Trophoblast cell (in vitro differentiated cells and primary cell): ENCODE data around the gene CERS1.

Experiments used
- DNase-seq, 2 donors: peaks; one replicate each; pipeline ENCODE4 v3.0.0-alpha.2; 2016
- H2AFZ ChIP-seq: 2 replicates; pipeline ENCODE4 v1.6.1; 2013; ENCODE audit warnings: low read length, moderate library complexity, mild to moderate bottlenecking; ENCODE audit not compliant: insufficient read depth, poor library complexity
- H2AK5ac ChIP-seq: 2 replicates; pipeline ENCODE4 v1.6.1; 2013; ENCODE audit warnings: mild to moderate bottlenecking, low read length
- H2BK120ac ChIP-seq: 2 replicates; pipeline ENCODE4 v1.6.1; 2013; ENCODE audit warnings: low read length, mild to moderate bottlenecking, moderate library complexity; ENCODE audit not compliant: insufficient read depth, poor library complexity
- H2BK12ac ChIP-seq: 2 replicates; pipeline ENCODE4 v1.6.1; 2013; ENCODE audit warnings: mild to moderate bottlenecking, low read length, moderate library complexity
- H2BK5ac ChIP-seq: 2 replicates; pipeline ENCODE4 v1.6.1; 2013; ENCODE audit warnings: low read length, low read depth, moderate library complexity, mild to moderate bottlenecking; ENCODE audit not compliant: poor library complexity
- H3K14ac ChIP-seq: 2 replicates; pipeline ENCODE4 v1.6.1; 2013; ENCODE audit warnings: mild to moderate bottlenecking, low read length
- H3K18ac ChIP-seq: 2 replicates; pipeline ENCODE4 v1.6.1; 2013; ENCODE audit warnings: mild to moderate bottlenecking, low read length
- H3K23ac ChIP-seq: 2 replicates; pipeline ENCODE4 v1.6.1; 2013; ENCODE audit warnings: low read length
- H3K27ac ChIP-seq: 2 replicates; pipeline ENCODE4 v1.5.1; 2013; ENCODE audit warnings: low read depth, mild to moderate bottlenecking, inconsistent platforms, low read length, moderate library complexity
- H3K27me3 ChIP-seq: 2 replicates; pipeline ENCODE4 v1.6.1; 2013; ENCODE audit warnings: inconsistent platforms, mild to moderate bottlenecking, low read length, moderate library complexity; ENCODE audit not compliant: insufficient read depth
- H3K36me3 ChIP-seq, 2 experiments: 1 replicate in 1 of 2; 2 replicates in 1 of 2; pipeline ENCODE4 v1.6.1; 2013; ENCODE audit warnings: low read length in 2 of 2, mild to moderate bottlenecking in 2 of 2, moderate library complexity in 1 of 2; ENCODE audit not compliant: insufficient read depth in 2 of 2, control insufficient read depth in 1 of 2
- H3K4ac ChIP-seq: 2 replicates; pipeline ENCODE4 v1.6.1; 2013; ENCODE audit warnings: low read depth, mild to moderate bottlenecking, low read length, moderate library complexity
- H3K4me1 ChIP-seq, 2 experiments: 1 replicate in 1 of 2; 2 replicates in 1 of 2; pipeline ENCODE4 v1.6.1; 2013; ENCODE audit warnings: low read length in 2 of 2, mild to moderate bottlenecking in 2 of 2, moderate library complexity in 1 of 2; ENCODE audit not compliant: insufficient read depth in 2 of 2, control insufficient read depth in 1 of 2
- H3K4me2 ChIP-seq: 2 replicates; pipeline ENCODE4 v1.6.1; 2013; ENCODE audit warnings: inconsistent platforms, mild to moderate bottlenecking, low read length, moderate library complexity
- H3K4me3 ChIP-seq: 2 replicates; pipeline ENCODE4 v1.5.1; 2013; ENCODE audit warnings: mild to moderate bottlenecking, low read depth, low read length, inconsistent platforms
- H3K79me1 ChIP-seq: one replicate; pipeline ENCODE4 v1.6.1; 2013; ENCODE audit warnings: low read length
- H3K79me2 ChIP-seq: 2 replicates; pipeline ENCODE4 v1.6.1; 2013; ENCODE audit warnings: low read length, mild to moderate bottlenecking; ENCODE audit not compliant: control insufficient read depth, insufficient read depth, poor library complexity
- H3K9ac ChIP-seq: 2 replicates; pipeline ENCODE4 v1.6.1; 2013; ENCODE audit warnings: mild to moderate bottlenecking, low read length
- H3K9me3 ChIP-seq: 2 replicates; pipeline ENCODE4 v1.6.1; 2013; ENCODE audit warnings: low read depth, mild to moderate bottlenecking, control low read depth, inconsistent platforms, low read length; ENCODE audit not compliant: insufficient read depth
- H4K12ac ChIP-seq: 2 replicates; pipeline ENCODE4 v1.6.1; 2013; ENCODE audit warnings: low read depth, mild to moderate bottlenecking, low read length, moderate library complexity
- H4K8ac ChIP-seq: 2 replicates; pipeline ENCODE4 v1.6.1; 2013; ENCODE audit warnings: low read depth, mild to moderate bottlenecking, low read length, moderate library complexity
- H4K91ac ChIP-seq: one replicate; pipeline ENCODE4 v1.6.1; 2013; ENCODE audit warnings: low read depth, mild to moderate bottlenecking, low read length, moderate library complexity
- WGBS: extraction: QIAGEN DNeasy Blood & Tissue Kit; methylation state at CpG from one replicate; pipeline ENCODE4 v1.1.7; 2013; ENCODE audit warnings: missing lambda C conversion rate; ENCODE audit not compliant: insufficient read length, insufficient coverage; ENCODE audit errors: extremely low coverage; 5-methylcytosine and 5-hydroxymethylcytosine counted together

The CERS1 gene

GRCh38 chr19:18858906-18859646, 36.9 kb downstream of the CERS1 start:
- Histone ChIP-seq H4K8ac (no peak overlapping the region), H3K27me3 (no peaks in the 10 kb centered on the region), H4K91ac (no peak overlapping the region), H2BK12ac (no peak overlapping the region), H3K9ac (no peak overlapping the region), H2AFZ (no peak overlapping the region), H3K79me1 (no peaks in the 10 kb centered on the region), H3K4me2 (no peak overlapping the region), H2BK5ac (no peak overlapping the region), H3K9me3 (peaks cover 2% of the 10 kb centered on the region), H3K4me1 (no peaks in the 10 kb centered on the region), H2AK5ac (no peak overlapping the region), H3K18ac (no peak overlapping the region), H3K27ac (no peak overlapping the region), H3K14ac (no peak overlapping the region), H2BK120ac (no peak overlapping the region), H3K23ac (no peak overlapping the region), H3K4ac (no peak overlapping the region), H3K79me2 (no peaks in the 10 kb centered on the region), H3K4me3 (no peak overlapping the region), H4K12ac (no peak overlapping the region), H3K36me3 (peaks cover 98 to 99% of the 10 kb centered on the region in 2 experiments)
- WGBS = no CpG with 5 or more reads among the region's 21 CpGs
- no peak for DNase-seq

- Histone ChIP-seq H3K14ac (no peak overlapping the region), H3K4me1 (peaks cover 0 to 1% of the 10 kb centered on the region in 2 experiments), H3K27me3 (no peaks in the 10 kb centered on the region), H3K36me3 (peaks cover 96 to 97% of the 10 kb centered on the region in 2 experiments), H3K79me2 (no peaks in the 10 kb centered on the region), H3K9me3 (peaks cover 1% of the 10 kb centered on the region), H2AK5ac (no peak overlapping the region), H3K4me2 (no peak overlapping the region), H3K23ac (no peak overlapping the region), H3K4me3 (no peak overlapping the region), H3K4ac (no peak overlapping the region), H4K8ac (no peak overlapping the region), H3K79me1 (no peaks in the 10 kb centered on the region), H4K12ac (no peak overlapping the region), H2BK12ac (no peak overlapping the region), H3K18ac (no peak overlapping the region), H3K9ac (no peak overlapping the region), H2BK120ac (no peak overlapping the region), H3K27ac (no peak overlapping the region), H4K91ac (no peak overlapping the region), H2AFZ (no peak overlapping the region), H2BK5ac (no peak overlapping the region)
- no peak for DNase-seq
- WGBS = no CpG with 5 or more reads among the region's 13 CpGs
Observed at GRCh38 chr19:18857223-18857622, 38.7 kb downstream of the CERS1 start.

DNA sequence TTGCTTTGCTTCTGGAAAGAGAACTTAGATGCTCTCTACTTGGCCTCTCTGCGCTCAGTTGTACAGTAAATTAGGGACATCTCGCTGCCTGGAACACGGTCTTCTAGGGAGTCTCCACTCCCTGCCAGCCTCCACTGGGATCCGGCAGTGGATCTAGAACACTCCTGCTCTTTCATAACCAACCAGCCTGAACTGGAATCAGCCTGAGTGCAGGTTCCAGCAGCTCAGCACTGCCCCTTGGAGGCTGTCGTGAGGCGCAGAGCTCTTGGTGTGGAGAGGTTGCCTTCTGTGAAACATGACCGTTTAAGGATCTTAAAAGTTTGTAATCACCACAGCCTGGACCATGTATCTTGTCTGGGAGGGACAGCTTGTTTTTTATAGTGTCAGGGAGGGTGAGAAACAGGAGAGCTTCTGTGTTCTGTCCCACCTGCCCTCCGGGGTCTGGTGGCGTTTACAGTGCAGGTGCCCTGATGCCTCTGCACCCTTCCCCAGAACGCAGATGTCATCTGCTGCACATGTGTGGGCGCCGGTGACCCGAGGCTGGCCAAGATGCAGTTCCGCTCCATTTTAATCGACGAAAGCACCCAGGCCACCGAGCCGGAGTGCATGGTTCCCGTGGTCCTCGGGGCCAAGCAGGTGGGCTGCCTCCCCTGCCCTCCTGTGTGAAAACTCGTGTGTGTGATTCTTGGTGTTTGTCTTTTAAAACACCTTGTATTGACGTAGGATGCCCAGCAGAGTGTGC, 39.4 kb downstream of the CERS1 start:
- no peak overlapping the region for H4K8ac ChIP-seq

GRCh38 chr19:18855647-18856384, 40.1 kb downstream of the CERS1 start:
- no peaks in the 10 kb centered on the region for H3K27me3 ChIP-seq
- no peak overlapping the region for H3K4ac ChIP-seq
- H2BK120ac ChIP-seq = no peak overlapping the region
- H3K23ac ChIP-seq = no peak overlapping the region
- H3K4me3 ChIP-seq = no peak overlapping the region
- H3K4me1 ChIP-seq = peaks cover 0 to 12% of the 10 kb centered on the region in 2 experiments
- H3K18ac ChIP-seq = no peak overlapping the region
- H4K91ac ChIP-seq = no peak overlapping the region
- H3K36me3 ChIP-seq = peaks cover 95% of the 10 kb centered on the region in 2 experiments
- H4K12ac ChIP-seq = no peak overlapping the region
- no peaks in the 10 kb centered on the region for H3K79me2 ChIP-seq
- peak overlapping the region; percentile 19 for H3K9ac ChIP-seq
- peaks cover 4% of the 10 kb centered on the region for H3K79me1 ChIP-seq
- no peak overlapping the region for H2AFZ ChIP-seq
- no peak overlapping the region for H3K14ac ChIP-seq
- no peak overlapping the region for H4K8ac ChIP-seq
- no peak overlapping the region for H2BK5ac ChIP-seq
- no peak overlapping the region for H3K27ac ChIP-seq
- no peak overlapping the region for H2AK5ac ChIP-seq
- WGBS = no CpG with 5 or more reads among the region's 27 CpGs
- H2BK12ac ChIP-seq = no peak overlapping the region
- DNase-seq = no peak
- peaks cover 1% of the 10 kb centered on the region for H3K9me3 ChIP-seq
- no peak overlapping the region for H3K4me2 ChIP-seq

More for the DNA sequence above, 39.4 kb downstream of the CERS1 start:
- WGBS = no CpG with 5 or more reads among the region's 22 CpGs
- no peak overlapping the region for H2BK5ac ChIP-seq
- peaks cover 0 to 7% of the 10 kb centered on the region in 2 experiments for H3K4me1 ChIP-seq
- H3K27ac ChIP-seq = no peak overlapping the region
- H3K14ac ChIP-seq = no peak overlapping the region
- no peak overlapping the region for H3K9ac ChIP-seq
- no peak overlapping the region for H2AK5ac ChIP-seq
- H4K12ac ChIP-seq = no peak overlapping the region
- peaks cover 1% of the 10 kb centered on the region for H3K9me3 ChIP-seq
- H3K4me3 ChIP-seq = no peak overlapping the region
- H3K27me3 ChIP-seq = no peaks in the 10 kb centered on the region
- H2BK120ac ChIP-seq = no peak overlapping the region
- H4K91ac ChIP-seq = no peak overlapping the region
- no peak overlapping the region for H3K4me2 ChIP-seq
- peaks cover under 1% of the 10 kb centered on the region for H3K79me1 ChIP-seq
- no peak overlapping the region for H3K23ac ChIP-seq
- no peak overlapping the region for H2AFZ ChIP-seq
- H3K79me2 ChIP-seq = no peaks in the 10 kb centered on the region
- no peak overlapping the region for H3K4ac ChIP-seq
- H3K18ac ChIP-seq = no peak overlapping the region
- peaks cover 97% of the 10 kb centered on the region in 2 experiments for H3K36me3 ChIP-seq
- DNase-seq = no peak
- no peak overlapping the region for H2BK12ac ChIP-seq
